Measurements from ENCODE around the gene APH1B. TPM values are rescaled to one million over a fixed set of nuclear protein-coding genes. Genes with fewer than 3 reads are reported as not detected.

APH1B gene
- total RNA-seq, 4 donors from 2014 or later = 15.9 to 17.4 (median 17.0) TPM

DNA sequence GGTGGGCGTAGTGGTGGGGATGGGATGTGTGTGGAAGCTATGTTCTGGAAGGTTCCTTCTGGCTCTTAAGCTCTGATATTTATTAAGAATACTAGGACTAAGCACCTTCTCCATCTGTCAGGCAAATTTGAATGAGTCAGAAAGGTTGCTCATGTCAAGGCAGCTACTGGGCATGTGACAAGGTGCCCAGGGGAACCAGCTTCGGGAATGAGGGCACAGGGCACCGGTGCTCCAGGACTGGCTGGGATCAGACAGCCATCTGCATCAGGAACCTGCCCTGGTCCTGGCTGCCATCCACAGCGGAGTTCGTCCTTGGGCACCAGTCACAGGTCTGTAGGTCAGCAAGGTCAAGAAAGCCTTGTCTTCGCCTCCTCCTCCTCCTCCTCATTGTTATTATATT, 71.8 kb downstream of the APH1B start:
- DNase-seq (ENCODE audit: low spot score) = no peak
- no peak for ATAC-seq (ENCODE audit: low FRiP score)
- TF ChIP-seq, protein P1, sequence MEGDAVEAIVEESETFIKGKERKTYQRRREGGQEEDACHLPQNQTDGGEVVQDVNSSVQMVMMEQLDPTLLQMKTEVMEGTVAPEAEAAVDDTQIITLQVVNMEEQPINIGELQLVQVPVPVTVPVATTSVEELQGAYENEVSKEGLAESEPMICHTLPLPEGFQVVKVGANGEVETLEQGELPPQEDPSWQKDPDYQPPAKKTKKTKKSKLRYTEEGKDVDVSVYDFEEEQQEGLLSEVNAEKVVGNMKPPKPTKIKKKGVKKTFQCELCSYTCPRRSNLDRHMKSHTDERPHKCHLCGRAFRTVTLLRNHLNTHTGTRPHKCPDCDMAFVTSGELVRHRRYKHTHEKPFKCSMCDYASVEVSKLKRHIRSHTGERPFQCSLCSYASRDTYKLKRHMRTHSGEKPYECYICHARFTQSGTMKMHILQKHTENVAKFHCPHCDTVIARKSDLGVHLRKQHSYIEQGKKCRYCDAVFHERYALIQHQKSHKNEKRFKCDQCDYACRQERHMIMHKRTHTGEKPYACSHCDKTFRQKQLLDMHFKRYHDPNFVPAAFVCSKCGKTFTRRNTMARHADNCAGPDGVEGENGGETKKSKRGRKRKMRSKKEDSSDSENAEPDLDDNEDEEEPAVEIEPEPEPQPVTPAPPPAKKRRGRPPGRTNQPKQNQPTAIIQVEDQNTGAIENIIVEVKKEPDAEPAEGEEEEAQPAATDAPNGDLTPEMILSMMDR (IDR thresholded peaks at IDR 0.05) = no peak

DNA sequence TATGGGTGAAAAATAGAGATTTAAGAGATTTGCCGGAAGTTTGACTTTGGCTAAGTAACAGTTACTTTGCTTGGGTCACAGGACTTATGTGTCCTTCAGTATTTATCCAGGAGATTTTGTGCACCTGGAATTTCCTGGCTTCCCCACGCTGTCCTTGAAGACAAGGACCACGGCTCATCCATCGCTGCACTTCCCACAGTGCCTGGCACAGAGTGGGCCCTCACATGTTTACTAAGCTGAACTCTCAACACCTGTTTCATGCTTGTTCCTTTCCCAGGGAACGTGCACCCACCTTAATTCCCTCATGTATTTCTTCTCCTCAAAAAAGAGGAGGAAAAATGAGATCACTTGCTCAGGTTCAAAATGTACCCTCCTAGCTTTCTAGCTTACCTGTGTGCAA, 72.2 kb downstream of the APH1B start:
- DNase-seq (ENCODE audit: low spot score) = no peak
- TF ChIP-seq, protein P1 (IDR thresholded peaks at IDR 0.05) = no peak
- ATAC-seq (ENCODE audit: low FRiP score) = no peak

DNA sequence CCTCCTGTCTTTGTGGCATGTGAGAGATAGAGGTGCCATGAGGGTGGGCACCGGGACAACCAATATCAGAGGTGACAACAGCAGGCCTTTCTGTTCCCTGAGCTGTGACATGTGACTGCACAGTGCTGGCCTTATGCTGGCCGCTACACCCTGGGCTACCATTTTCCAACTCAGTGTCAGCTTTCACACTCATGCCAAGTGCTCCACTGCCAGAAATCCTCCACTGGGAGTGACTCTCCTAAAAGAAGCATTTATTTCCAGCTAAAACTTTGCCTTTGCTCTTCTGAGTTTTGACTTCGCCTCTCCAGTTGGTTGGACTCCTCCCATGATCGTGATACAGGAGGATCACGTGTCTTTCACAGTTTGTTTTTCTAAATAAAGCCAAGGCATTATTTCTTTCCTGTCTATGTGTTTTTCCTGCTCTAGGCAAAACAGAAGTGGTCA, 72.8 kb downstream of the APH1B start:
- TF ChIP-seq, protein P1 (IDR thresholded peaks at IDR 0.05) = no peak
- no peak for DNase-seq (ENCODE audit: low spot score)
- ATAC-seq (ENCODE audit: low FRiP score) = no peak

DNA sequence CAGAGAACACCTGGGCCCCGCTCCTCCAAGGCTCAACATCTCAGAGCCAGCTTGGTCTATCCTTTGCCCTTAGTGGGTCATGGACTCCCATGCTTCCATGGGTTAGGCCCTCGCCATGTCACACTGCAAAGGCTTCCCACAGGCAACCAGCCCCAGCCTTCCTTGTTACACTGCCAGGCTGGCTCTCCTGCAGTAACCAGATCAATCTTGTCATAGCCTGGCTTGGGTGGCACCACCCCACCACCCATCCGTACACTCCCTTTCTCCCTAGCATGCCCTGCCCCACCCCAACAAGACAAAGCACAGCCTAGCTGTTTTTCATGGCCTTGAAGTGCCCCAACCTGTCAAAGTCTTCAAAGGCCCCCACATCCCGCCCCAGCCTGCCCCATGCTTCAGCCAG, 73.8 kb downstream of the APH1B start:
- DNase-seq (ENCODE audit: low spot score) = no peak
- TF ChIP-seq, protein P1 (IDR thresholded peaks at IDR 0.05) = no peak
- ATAC-seq (ENCODE audit: low FRiP score) = no peak

DNA sequence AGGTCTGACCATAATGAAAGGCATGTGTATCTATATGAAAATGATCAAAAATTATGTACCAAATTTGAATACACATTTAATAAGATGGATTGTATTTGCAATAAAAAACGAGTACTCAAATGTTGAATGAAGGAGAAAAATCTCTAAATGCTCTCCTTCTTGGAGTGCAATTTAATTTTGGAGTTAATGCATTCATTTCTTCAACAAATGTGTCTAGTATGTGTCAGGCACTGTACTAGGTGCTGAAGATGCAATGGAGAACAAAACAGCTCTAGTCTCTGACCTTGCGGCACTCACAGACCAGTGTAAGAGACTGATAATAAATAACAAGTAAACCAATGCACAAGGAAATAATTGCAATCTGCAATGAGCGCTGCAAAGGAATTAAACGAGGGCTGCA, 75.4 kb downstream of the APH1B start:
- TF ChIP-seq, protein P1 (IDR thresholded peaks at IDR 0.05) = no peak
- ATAC-seq (ENCODE audit: low FRiP score) (no peak), DNase-seq (ENCODE audit: low spot score) (no peak)

DNA sequence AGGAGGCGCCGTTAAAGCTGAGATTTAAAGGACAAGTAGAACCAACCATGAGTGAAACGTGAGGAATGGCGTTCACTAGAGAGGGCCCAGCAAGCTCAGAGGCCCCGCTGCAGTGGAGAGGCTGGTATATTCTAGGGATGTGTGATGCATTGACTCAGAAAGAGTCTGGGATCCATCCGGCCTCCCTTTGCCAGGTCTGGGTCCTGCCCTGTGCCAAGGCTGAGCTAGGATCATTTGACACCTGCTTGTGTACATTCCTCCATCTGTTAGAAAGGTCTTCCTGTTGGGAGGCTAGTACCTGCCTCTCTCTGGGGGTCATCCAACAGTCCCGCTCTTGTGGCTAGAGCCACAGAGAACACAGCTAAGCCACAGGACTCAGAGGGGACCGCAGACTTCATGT, 75.9 kb downstream of the APH1B start:
- no peak for ATAC-seq (ENCODE audit: low FRiP score)
- DNase-seq (ENCODE audit: low spot score) = no peak
- TF ChIP-seq, protein P1 (IDR thresholded peaks at IDR 0.05) = no peak

DNA sequence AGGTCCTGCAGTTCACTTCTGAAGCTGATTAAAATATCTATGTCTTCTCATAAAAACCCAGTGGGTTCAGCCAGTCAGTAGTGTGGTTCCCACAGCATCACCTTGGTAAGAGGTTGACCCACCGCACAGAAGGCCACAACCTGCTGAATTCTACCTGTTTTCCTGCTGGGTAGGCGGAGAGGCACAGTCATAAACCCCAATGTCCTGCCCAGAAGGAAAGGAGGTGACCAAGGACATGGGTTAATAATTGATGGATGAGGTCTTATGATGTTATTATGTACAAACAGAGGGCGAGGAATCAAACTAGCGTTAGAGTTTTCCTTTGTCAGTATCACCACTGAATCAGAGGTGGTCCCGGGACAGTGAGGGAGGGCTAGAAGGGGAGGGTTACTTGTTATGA, 76.5 kb downstream of the APH1B start:
- DNase-seq (ENCODE audit: low spot score) = no peak
- TF ChIP-seq, protein P1 (IDR thresholded peaks at IDR 0.05) = no peak
- no peak for ATAC-seq (ENCODE audit: low FRiP score)

Measured in omental fat pad (tissue), 4 donors.